HG03565 (cell line): Measurements from ENCODE around the gene CORO1C.
"Not testable (repeated sequence)": the region's sequence is repeated elsewhere in the genome, so short reads cannot be mapped to it uniquely, and the experiment has no call there.

Source experiments
- ATAC-seq: cut with Tn5 transposase; IDR thresholded peaks from one replicate; pipeline ENCODE4 v1.9.1; 2021; ENCODE audit warnings: mild to moderate bottlenecking, moderate library complexity; ENCODE audit not compliant: unreplicated experiment

The CORO1C gene

DNA sequence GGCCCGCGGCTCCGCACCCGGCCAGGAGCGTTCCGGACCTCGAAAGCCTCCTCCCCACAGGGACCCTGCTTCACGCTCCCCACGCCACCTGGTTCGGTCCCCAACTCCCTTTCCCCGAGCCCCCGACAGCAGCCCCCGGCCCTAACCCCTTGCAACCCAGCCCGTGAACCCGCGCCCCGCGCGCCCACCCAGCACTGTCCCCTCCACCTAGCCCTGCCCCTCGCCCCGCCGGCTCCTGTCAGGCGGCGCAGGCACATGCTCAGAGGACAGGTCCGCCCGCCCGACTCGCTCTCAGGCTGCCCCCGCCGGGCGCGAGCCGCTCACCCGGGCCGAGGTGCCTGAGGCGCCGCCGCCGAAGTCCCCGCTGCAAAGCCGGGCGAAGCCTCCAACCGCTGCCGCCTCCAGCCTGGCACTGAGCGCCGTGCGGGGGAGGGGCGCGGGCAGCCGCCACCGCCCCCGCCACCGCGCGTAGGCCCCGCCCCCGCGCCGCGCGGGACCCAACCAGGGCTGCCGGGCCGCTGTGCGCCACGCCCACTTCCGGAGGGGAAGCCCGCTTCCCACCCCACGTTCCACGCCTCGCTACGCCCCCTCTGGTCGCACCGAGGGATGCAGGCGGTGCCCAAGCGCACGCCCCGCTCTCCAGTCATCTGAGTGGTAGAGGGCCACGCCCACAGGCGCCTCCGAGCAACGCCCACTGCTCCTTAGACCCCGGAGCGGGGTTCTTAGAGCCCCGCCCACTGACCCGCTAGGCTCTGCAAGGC, at the start of gene CORO1C:
Gene CORO1C (minus strand): TSS at position 414 of the 761 bp plus-strand sequence. CDS start 30,200 bp downstream, outside the sequence.
- ATAC-seq = peak; percentile 80

GRCh38 chr12:108779998-108780688, 48.8 kb upstream of the CORO1C start:
- ATAC-seq = no peak

DNA sequence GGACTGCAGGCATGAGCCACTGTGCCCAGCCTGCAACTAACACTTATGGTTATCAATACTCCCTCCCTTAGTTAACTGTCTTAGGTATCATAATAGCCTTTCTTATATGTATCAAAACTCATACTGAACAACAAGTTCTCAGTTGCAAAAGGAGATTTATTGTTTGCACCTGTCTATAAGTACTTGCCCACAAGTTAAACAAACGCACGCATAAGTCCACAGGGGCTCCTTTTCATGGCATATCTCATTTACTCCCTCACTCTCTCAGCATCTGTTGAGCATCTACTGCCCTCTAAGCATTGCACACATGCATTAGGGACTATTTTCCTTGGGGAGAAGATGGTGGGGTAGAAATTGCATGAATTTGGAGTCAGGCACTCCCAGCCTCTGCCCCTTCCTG, 46.7 kb upstream of the CORO1C start:
- ATAC-seq = no peak

- ATAC-seq = no peak
Observed at GRCh38 chr12:108777156-108777555, 45.8 kb upstream of the CORO1C start.

- ATAC-seq = no peak
Observed at GRCh38 chr12:108773798-108774788, 42.8 kb upstream of the CORO1C start.

DNA sequence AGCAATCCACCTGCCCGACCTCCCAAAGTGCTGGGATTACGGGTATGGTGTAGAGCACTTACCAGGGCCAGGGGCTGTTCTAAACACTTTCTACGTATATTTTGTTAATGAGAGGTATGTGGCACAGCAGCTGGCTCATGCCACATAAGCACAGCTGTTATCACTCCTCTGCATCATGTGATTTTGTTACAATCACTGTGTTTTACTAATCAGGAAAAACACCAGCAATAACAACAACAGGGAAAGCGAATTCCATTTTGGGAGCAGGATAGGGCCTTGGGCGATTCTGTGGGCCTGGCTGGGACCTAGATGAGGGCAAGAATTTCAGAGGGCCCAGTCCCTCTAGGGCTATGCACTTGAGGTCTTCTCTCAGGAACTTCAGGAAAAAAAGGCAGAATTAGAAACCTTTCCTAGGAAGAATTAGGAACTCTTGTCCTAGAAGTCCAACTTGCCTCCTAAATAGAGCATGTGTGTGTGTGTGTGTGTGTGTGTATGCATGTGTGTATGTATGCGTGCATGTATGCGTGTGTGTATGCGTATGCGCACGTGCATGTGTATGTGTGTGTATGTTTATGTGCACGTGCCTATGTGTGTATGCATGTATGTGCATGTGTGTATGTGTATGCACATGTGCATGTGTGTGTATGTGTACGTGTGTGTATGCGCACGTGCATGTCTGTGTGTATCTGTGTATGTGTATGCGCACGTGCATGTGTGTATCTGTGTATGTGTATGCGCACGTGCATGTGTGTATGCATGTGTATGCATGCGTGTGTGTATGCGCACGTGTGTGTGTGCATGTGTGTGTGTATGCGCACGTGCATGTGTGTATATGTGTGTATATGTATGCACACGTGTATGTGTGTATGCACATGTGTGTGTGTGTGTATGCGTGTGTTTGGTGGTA, 41.8 kb upstream of the CORO1C start:
- ATAC-seq = no peak

DNA sequence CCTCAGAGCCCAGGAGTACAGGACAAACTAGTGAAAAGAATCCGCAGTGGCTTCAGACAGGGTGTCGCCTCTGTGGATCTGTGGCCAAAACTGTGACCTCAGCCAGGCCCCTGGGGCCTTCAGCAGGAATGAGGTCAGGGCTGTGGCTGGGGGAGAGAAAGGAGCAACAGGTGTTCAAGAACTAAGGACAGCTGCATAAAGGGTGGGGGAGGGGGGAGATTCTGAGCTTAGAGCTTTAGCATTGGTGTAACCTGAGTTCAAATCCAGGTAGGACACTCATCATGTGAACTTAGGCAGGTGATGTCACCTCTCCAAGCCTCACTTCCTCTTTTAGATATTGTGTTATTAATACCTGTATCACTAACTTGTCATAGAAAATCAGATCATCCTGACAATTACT, 40.9 kb upstream of the CORO1C start:
- ATAC-seq = peak; percentile 41

- not testable (repeated sequence) for ATAC-seq
Observed at GRCh38 chr12:108771835-108772234, 40.5 kb upstream of the CORO1C start.

- no peak for ATAC-seq
Observed at GRCh38 chr12:108770963-108771362, 39.6 kb upstream of the CORO1C start.

DNA sequence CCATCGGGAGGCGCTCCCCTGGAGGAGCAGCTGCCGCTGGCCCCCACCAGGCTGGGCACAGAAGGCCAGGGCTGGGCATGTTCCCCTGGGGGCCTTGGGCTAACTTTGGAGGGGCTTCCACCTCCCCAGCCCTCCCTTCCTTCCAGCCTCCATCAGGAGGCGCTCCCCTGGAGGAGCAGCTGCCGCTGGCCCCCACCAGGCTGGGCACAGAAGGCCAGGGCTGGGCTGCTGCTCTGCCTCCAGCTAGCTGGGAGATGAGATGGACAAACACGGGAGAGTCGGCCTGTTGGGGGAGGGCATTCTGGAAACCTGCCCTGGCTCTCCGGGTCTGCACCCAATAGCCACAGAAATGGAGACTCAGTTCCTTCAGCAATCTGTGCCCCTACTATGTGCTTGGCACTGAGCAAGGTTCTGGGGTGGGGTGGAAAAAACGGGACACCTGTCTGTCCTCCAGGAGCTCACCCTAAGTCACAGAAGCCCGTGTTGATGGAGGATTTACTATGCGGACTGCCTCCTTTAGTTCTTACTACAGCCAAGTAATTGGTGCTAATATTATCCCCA, 39.0 kb upstream of the CORO1C start:
- no peak for ATAC-seq

DNA sequence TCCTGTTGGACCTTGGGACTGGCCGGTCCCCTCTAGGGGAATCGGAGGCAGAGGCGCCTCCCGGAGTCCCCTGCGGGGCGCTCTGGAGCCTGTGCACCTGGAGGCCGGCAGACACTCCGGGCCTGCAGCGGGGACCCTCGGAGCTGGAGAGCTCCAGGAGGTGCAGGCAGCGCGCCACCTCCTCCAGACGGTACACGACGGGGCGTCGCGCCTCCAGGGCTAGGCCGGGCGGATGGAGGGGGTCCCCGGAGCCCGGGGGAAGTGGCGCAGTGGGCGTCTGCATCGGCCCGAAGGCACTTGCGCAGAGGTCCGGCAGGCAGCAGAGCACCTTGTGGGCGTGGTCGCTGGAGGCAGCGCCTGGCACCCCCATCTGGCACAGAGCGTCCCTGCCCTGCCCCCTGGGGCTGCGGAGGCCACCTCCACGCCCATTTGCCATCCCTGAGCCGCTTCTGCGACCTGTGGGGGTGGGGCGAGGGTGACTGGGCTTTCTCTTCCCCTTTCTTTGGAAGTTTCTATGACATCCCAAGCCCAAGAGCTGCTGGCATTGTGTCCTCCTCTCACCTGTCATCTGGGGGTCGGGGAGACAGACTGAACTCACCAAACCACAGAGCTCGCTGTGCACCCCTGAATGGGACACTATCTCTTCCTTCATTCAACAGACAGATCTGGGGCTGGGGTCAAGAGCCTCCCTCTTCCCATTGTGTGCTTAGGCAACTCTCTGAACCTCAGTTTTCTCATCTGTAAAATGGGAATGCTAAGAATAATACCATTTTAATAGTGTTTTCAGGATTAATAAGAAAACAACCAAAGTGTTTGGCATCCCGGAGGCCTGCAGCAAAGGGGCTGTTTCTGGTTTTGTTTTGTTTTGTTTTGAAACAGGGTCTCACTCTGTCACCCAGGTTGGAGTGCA, 37.5 kb upstream of the CORO1C start:
- no peak for ATAC-seq

- no peak for ATAC-seq
Observed at GRCh38 chr12:108766294-108766693, 35.0 kb upstream of the CORO1C start.

DNA sequence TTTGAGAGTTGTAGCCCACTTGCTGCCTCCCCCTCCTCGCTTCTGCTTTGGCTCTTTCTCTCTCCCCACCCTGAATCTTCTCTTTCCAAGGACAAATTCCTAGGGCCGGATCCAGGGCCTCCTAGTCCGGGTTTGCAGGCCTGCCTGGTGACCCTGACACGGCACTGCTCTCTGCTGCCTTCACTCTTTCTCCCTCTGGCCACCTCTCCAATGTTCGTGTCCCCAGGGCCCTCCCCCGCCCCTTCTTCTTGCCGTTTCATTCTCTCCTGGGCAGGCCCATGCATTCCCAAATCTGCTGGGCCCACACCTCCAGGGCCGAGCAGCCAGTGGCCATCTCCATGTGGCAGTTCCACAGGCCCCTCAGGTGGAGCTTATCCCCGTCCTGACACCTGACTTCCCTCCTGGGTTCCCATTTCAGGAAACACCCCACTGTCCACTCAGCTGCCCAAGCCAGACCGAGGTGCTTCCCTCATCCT, 34.0 kb upstream of the CORO1C start:
- ATAC-seq = no peak

DNA sequence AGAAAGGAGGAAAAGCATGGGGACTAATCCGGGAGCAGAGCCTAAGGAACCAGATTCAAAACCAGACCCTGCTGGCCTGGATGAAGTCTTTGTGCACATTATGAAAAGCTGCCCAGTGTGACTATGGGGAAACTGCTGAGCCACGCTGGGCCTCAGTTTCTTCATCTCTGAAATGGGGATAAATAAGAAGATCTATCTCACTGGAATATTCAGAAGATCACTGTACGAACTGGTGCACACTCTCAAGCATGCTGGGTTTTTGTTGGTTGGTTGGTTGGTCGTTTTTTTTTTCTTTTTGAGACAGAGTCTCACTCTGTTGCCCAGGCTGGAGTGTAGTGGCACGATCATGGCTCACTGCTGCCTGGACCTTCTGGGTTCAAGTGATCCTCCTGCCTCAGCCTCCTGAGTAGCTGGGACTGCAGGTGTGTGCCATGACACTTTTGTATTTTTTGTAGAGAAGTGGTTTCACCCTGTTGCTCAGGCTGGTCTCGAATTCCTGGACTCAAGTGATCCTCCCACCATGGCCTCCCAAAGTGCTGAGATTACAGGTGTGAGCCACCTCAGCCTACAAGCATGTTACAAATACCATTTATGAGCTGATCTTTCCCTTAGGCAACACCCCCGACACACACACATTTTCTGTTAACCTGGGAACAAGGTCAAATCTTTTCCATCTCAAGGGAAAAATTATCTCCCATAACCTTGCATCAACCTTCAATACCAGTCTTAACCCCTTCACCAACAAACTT, 33.4 kb upstream of the CORO1C start:
- ATAC-seq = no peak

GRCh38 chr12:108761226-108761625, 29.9 kb upstream of the CORO1C start:
- ATAC-seq = no peak

DNA sequence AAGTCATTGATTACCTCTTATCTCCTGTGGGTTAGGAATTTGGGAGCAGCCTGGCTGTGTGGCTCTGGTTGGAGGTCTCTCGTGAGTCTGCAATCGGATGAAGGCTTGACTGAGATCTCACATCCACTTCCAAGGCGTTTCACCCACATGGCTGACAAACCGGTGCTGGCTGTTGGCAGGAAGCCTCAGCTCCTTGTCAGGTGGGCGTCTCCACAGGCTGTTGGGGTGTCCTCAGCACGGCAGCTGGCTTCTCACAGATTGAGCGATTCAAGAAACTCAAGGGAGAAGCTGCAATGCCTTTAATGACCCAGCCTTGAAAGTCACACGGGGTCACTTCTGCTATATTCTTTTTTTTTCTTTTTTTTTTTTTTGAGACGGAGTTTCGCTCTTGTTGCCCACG, 28.6 kb upstream of the CORO1C start:
- ATAC-seq = no peak

GRCh38 chr12:108757856-108758255, 26.5 kb upstream of the CORO1C start:
- ATAC-seq = no peak

DNA sequence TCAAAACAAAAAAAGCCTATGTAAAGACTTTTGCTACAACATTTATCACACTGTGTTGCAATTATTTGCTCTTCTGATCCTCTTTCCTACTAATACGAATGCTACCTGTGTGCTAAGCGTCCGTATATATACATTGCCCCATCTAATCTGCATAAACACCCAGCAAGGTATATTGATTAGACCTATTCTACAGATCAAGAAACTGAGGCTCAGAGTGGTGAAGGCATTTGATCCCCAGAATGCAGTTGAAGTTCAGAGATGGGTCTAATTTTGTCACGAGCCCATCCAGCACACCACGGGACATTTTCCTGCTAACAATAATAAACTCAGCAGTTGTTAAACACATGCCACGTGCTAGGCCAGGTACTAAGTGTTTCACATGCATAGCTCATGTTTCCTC, 25.1 kb upstream of the CORO1C start:
- ATAC-seq = no peak
